Measurements from ENCODE around the gene FCGR3A.

DNA sequence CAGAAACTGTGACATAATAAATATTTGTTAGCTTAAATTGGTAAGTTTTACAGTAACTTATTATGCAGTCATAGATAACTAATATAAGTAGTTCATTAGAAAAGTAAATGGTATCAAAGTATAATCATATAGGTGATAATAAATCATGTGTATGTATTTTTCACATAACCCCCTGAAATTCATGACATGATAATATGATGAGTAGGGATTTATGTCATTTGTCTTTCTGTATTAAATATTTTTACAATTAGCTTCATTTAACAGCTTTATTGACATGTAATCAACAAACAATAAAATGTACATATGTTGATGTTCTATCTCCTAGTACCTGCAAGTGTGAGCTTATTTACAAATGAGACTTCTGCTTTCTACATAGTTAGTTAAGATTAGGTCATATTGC, 54.1 kb downstream of the FCGR3A start:
- TF ChIP-seq, protein P1, sequence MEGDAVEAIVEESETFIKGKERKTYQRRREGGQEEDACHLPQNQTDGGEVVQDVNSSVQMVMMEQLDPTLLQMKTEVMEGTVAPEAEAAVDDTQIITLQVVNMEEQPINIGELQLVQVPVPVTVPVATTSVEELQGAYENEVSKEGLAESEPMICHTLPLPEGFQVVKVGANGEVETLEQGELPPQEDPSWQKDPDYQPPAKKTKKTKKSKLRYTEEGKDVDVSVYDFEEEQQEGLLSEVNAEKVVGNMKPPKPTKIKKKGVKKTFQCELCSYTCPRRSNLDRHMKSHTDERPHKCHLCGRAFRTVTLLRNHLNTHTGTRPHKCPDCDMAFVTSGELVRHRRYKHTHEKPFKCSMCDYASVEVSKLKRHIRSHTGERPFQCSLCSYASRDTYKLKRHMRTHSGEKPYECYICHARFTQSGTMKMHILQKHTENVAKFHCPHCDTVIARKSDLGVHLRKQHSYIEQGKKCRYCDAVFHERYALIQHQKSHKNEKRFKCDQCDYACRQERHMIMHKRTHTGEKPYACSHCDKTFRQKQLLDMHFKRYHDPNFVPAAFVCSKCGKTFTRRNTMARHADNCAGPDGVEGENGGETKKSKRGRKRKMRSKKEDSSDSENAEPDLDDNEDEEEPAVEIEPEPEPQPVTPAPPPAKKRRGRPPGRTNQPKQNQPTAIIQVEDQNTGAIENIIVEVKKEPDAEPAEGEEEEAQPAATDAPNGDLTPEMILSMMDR (conservative IDR thresholded peaks at IDR 0.05 in 1 of 2, IDR thresholded peaks at IDR 0.05 in 1 of 2; ENCODE audit: extremely low read depth in 1 of 2, insufficient read depth in 1 of 2, low read depth in 1 of 2, low read length in 2 of 2) = no peak
- no peak for TF ChIP-seq EZH2 (IDR thresholded peaks at IDR 0.05; ENCODE audit: borderline replicate concordance, low read length)
